GM18517 (cell line): ENCODE data around the gene TNS3.
"Not testable (repeated sequence)": the region's sequence is repeated elsewhere in the genome, so short reads cannot be mapped to it uniquely, and the experiment has no call there.

Experiments
- ATAC-seq: cut with Tn5 transposase; IDR thresholded peaks from one replicate; pipeline ENCODE4 v1.9.1; 2021; ENCODE audit warnings: mild to moderate bottlenecking, moderate library complexity; ENCODE audit not compliant: unreplicated experiment

TNS3 gene

GRCh38 chr7:47474937-47475879, 106.7 kb downstream of the TNS3 start:
- peak; percentile 93 for ATAC-seq

GRCh38 chr7:47474211-47474936, 107.5 kb downstream of the TNS3 start:
- no peak for ATAC-seq

GRCh38 chr7:47473499-47474210, 108.3 kb downstream of the TNS3 start:
- no peak for ATAC-seq

- ATAC-seq: no peak
Observed at GRCh38 chr7:47472444-47473157, 109.3 kb downstream of the TNS3 start.

DNA sequence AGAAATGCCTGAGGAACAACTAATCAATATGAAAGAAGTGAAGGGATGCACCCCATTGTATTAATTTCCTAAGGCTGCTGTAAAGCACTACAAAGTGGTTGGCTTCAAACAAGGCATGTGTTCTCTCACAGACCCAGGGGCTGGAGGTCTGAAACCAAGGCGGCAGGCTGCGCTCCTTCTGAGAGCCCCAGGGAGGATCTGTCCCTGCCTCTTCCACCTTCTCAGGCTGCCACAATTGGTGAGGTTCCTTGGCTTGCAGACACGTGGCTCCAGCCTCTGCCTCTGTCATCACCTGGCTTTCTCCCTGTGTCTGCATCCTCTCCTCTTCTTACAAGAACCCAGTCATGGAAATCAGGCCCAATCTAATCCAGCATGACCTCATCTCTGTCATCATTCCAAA, 110.1 kb downstream of the TNS3 start:
- no peak for ATAC-seq

DNA sequence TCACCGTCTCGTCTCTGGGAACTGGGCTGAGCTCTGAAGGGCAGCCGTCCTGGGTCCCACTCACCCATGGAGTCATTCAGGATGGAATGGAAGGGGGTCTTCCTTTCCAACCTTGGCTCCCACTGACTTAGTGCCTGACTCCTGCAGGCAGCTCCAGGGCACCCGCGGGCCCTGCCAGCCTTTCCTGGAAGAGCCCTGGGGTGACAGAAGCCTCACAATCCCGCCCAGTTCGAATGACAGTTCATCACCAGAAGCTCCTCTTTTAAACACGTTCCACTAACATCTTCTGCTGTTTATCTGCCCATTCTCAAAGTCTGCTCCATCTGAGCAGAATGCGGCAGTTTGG, 110.6 kb downstream of the TNS3 start:
- ATAC-seq: no peak

DNA sequence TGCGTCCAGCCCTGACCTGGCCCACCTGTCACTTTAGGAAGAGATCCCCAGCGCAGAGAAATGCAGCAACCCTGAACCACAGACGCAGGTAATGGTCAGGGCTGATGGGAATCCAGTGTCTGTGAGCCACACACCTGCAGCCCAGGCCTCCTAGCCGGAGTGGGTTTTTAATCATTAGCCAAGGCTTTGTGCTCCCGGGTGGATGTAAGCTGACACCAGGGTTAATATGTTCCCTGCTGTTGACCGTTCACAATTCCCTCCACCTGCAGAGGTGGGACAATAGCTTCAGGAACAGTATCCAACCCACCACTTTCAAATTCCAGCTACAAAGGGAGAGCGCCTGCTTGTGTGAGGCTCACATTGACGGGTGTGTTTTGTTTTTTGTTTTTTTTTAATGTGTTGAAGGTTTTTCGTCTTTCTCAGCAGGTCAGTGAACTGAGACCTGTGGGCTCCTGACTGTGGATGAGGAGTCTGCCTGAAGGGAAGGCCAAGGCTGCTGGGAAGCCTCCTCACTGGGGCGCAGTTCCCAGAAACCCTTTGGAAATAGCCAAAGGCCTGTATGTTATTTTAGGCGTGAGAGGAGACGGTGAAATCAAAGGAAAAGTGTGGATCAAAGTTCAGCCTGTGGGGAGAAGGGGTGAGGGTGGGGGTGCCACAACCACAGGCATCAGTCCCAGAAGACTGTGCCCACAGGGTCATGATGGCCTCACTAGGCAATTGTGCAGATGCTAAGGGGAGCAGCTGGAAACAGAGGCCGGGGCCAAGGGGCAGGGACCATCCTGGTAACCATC, 111.1 kb downstream of the TNS3 start:
- ATAC-seq: no peak

DNA sequence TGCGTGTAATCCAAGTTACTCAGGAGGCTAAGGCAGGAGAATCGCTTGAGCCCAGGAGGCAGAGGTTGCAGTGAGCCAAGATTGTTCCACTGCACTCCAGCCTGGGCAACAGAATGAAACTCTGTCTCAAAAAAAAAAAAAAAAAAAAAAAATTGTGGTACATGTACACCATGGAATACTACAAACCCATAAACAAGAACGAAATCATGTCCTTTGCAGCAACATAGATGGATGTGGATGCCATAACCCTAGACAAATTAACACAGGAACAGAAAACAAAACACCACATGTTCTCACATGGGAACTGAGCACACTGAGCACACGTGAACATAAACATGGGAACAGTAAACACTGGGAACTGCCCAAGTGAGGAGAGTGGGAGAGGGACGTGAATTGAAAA, 112.1 kb downstream of the TNS3 start:
- ATAC-seq: not testable (repeated sequence)

GRCh38 chr7:47466832-47467231, 115.1 kb downstream of the TNS3 start:
- no peak for ATAC-seq

GRCh38 chr7:47465191-47465590, 116.7 kb downstream of the TNS3 start:
- ATAC-seq: no peak

DNA sequence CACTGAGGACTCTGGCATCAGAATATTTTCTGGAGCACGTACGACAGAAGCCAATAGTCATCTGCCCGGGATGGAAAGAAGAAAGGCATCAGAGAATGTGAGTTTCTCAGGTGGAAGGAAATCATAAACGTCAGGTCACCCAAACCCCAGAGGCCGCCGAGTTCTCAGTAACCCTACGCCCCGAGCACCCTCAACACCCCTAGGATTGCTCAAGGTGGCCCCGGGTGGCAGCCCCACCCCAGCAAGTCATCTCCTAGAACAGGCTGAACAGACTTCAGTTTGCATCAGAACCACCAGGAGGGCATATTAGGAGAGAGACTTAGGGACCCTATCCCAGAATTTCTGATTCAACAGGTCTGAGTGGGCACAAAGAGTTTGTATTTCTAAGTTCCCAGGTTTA, 117.6 kb downstream of the TNS3 start:
- ATAC-seq: no peak

DNA sequence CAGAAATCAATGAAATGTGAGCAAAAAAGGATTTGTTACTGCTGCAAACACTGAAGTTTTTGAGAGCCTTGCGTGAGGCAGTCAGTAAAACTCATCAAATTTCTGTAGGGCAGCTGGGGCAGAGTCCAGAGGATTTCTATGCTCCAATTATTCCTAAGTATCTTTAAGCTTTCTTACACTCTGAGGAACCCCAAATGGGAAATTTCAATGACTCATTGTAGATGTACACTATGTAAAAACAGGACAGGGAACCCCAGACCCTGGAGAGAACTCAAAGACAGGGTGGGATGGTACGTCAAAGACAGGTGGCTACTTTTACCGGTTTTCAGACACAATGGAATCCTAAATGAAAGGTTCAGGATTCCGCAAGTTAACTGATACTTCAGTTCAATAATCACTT, 120.2 kb downstream of the TNS3 start:
- ATAC-seq: no peak

GRCh38 chr7:47461161-47461560, 120.8 kb downstream of the TNS3 start:
- no peak for ATAC-seq

GRCh38 chr7:47460251-47460989, 121.5 kb downstream of the TNS3 start:
- no peak for ATAC-seq

DNA sequence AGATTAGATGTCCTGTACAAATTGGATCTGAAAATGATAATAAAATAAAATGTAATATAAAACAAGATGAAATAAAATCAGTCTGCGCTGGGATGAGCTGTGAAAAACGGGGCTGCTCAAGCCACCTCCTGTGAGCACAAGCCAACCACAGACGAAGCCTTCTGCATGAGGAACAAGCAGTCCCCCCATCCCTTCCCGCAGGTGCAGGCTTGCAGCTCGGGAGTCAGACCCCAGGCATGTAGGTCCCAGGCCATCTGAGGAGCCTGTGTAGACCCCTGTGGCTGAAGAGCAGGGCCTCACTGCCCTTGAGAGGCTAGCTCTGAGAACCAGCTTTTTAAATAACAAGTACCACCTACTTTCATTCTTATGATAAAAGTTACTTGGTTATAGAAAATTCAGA, 123.4 kb downstream of the TNS3 start:
- no peak for ATAC-seq

DNA sequence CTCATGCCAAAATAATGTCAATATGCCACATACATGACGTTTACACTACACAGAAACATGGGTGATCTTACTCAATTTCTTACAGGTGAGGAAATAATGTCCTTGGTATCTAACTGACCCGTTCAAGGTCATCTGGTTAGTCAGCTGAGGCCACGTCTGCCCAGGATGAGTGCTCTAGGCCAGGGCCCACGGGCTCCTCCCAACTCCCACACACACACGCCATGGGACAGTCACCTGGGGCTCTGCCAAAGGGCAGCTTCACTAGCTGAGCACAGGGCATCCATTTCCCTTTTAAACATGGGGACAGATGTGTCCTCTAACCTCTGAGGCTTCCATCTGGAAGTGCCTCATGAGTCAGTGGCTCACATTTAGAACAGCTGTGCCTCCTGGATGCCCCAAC, 123.9 kb downstream of the TNS3 start:
- ATAC-seq: no peak

DNA sequence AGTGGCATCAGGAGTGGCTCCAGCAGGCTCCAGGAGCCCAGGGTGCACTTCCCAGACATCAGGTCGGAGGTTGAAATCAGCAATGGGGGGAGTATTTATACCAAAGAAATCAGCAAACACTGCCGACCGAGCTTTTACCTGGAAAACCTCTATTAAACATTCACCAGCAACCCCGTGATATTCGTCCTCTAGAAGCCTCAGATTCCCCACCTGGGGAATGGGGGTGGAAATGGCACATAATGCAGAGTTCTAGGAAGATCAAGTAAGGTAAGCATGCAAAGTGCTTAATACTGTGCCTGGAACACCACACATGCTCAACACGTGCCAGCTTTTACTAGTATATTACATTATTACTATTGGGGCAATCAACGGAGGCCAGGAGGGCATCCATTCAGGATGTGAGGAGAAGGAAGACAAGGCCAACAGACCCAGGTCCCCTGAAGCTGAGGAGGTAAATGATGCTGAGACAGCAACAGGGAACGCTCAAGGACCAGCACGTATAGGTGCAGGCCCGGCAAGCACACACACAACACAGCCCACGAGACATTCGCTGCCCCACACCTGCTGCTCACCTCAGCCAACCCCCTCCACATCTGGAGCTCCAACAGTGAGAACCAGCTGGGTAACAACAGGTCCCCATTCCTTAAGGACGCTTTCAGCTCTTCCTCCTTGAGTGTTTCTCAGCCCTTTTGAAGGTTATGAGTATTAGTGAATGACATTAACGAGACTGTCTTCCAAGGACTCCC, 125.5 kb downstream of the TNS3 start:
- ATAC-seq: no peak

DNA sequence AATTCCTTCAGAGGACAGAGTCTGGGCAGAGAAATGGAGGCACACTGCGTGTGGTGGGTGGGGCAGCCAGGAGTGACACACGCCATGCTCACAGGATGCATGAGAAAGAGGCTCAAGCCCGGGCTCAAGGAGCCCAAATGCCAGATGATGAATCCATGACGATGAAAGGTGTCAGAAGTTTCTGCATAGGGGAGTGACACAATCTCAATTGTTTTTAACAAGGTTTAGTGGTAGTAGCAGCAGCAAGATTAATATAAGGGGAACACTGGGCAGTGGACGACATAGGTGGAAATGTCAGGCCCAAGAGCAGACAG, 126.1 kb downstream of the TNS3 start:
- no peak for ATAC-seq
